Heart right ventricle (tissue), 16 donors: Measurements from ENCODE around the gene NR3C1. TPM values are rescaled to one million over a fixed set of nuclear protein-coding genes. Genes with fewer than 3 reads are reported as not detected.

Source experiments
- ATAC-seq, 8 donors: fragments of 200-7000 bp; cut with Tn5 transposase; one replicate each; pipeline ENCODE4 v1.9.1; 2020; ENCODE audit warnings: mild to moderate bottlenecking in 8 of 8, moderate library complexity in 8 of 8, moderate number of reproducible peaks in 1 of 8
- DNase-seq, 2 donors: peaks; one replicate each; pipeline ENCODE4 v3.0.0-alpha.2; 2020
- H3K27ac ChIP-seq, 10 donors: fragments of 200-600 bp; sonication (generic) in 2 of 10; one replicate each; pipeline versions ENCODE4 v1.5.0 to v1.8.0; 2020 to 2022; ENCODE audit warnings: mild to moderate bottlenecking in 3 of 10
- H3K27me3 ChIP-seq, 7 donors: fragments of 200-600 bp; one replicate each; pipeline ENCODE4 v1.8.0; 2021 to 2022; ENCODE audit warnings: mild to moderate bottlenecking in 2 of 7
- H3K36me3 ChIP-seq, 9 donors: fragments of 200-600 bp; sonication (generic) in 1 of 9; one replicate each; pipeline versions ENCODE4 v1.5.0 to v1.8.0; 2020 to 2022; ENCODE audit warnings: mild to moderate bottlenecking in 2 of 9
- H3K4me1 ChIP-seq, 9 donors: fragments of 200-600 bp; sonication (generic) in 1 of 9; one replicate each; pipeline versions ENCODE4 v1.5.0 to v1.8.0; 2020 to 2022; ENCODE audit warnings: mild to moderate bottlenecking in 4 of 9
- H3K4me3 ChIP-seq, 10 donors: fragments of 200-600 bp; sonication (generic) in 2 of 10; one replicate each; pipeline versions ENCODE4 v1.5.0 to v1.8.0; 2020 to 2022; ENCODE audit warnings: mild to moderate bottlenecking in 7 of 10, moderate library complexity in 2 of 10
- H3K9me3 ChIP-seq, 11 donors: fragments of 200-600 bp in 10 of 11; sonication (generic) in 2 of 11; one replicate each; pipeline versions ENCODE4 v1.5.0 to v1.8.0; 2013 to 2022; ENCODE audit warnings: mild to moderate bottlenecking in 2 of 11, control low read depth in 1 of 11, moderate library complexity in 1 of 11
- CTCF ChIP-seq, 9 donors: fragments of 200-600 bp; sonication (generic) in 2 of 9; IDR thresholded peaks; one replicate each; pipeline versions ENCODE4 v1.5.0 to v1.8.0; 2021 to 2022; ENCODE audit warnings: antibody characterized with exemption in 9 of 9, mild to moderate bottlenecking in 5 of 9, moderate library complexity in 1 of 9
- WGBS, 2 donors: extraction: QIAGEN DNeasy Blood & Tissue Kit; methylation state at CpG; one replicate each; pipeline ENCODE4 v1.1.7; 2013; ENCODE audit warnings: inconsistent platforms in 1 of 2; 5-methylcytosine and 5-hydroxymethylcytosine counted together
- intact Hi-C, 10 donors: fragments of 100-400 bp; cut with DNase I; formaldehyde crosslinking; loops; one replicate each; pipeline versions ENCODE4 v1.11.1 to v1.14.2; 2022
- polyA plus RNA-seq, 2 donors: library from polyadenylated mRNA; stranded (reverse); fragments of 200-250 nt; gene quantifications; one replicate each; pipeline ENCODE4 v1.2.3, GENCODE V29; 2013
- total RNA-seq, 10 donors: library from RNA; stranded (reverse); fragmentation: NEBNext Ultra II Directional in 3 of 10; extraction: Animal tissue kit (Norgen Biotek cat#: 25700) in 3 of 10; gene quantifications; one replicate each; pipeline versions ENCODE4 v1.2.1 to v1.2.4, GENCODE V29; 2021 to 2023
- donor health status: Arrhythmogenic right ventricular cardiomyopathy.
- donor health status: ischemic (EF 13 %, LVEDD 7.1; RV severe dilation, severe dysfunction).
- donor health status: healthy with polysubstance abuse.
- donor health status: DM: no; HTN: yes; CAD: no.
- donor health status: DM: no; HTN: no; CAD: no.
- donor health status: ischemic (EF 25% LVEDD 6.9; RV normal size, moderate dysfunction).
- donor health status: ischemic (EF 25% LVEDD 5.7; RV mildly dilated, moderate dysfunction).
- donor health status: healthy.
- donor health status: DM: yes; HTN: yes; CAD: no.
- donor health status: Ischemic cardiomyopathy.
- donor health status: ischemic (EF 35%, LVEDD 5.7; RV mildly dilated, moderate dysfunction).
- donor health status: nonischemic (EF 11% LVEDD 7.7; RV severe dilation, severe dysfunction).
- donor health status: DM: yes; HTN: yes; CAD: no.
- donor health status: PGD.
- donor health status: ischemic (EF 29% LVEDD 5.4; RV normal size, mild dysfunction).
- donor health status: nonischemic (EF 23%, LVEDD 6.1; RV moderate dilation, normal function).

The NR3C1 gene
- total and polyA plus RNA-seq, 12 donors: 11.0 to 62.3 (median 44.6) TPM

DNA sequence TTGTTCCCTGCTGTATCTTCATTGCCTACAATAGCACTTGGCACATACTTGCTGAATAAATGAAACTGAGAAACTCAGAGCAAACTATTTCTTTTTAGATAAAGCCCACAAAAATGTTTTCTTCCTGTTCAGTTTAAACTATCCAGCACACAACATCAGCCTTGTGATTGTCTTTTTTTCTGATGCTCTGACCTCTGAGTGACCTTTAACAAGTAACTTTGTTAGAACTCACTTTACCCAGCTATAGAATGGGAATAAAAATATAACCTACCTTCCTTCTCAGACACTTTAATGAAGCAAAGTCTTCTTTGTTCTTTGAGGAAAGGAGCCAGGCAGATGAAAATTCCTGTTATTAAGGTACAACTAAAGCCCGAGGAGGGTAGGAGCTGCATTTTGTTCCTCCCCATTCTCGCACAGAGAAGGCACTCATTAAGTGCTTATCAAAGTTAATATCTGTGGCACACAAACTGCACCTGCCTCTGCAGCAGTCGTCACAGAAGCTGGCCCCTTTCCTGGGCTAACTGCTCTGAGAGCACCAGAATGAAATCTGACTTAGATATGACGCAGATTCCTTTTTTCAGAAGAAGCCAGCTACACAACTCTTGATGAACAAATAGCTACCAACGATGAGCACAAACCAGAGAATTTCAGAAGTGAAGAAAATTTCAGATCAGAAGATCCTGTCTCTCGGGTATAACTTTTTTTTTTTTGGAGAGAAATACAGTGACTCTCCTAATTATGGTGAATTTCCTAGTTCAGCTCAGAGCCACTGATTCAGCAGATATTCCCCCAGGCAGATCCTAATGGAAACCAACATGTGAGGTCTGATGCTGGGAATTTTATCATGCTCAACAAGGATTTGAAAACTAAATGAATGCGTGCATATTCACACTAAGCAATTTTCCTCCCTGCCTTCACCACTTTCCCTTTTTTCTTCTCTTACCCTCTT, 31.0 kb upstream of the NR3C1 start:
- H3K27me3 ChIP-seq: no peaks in the 10 kb centered on the region
- peak in 6 of 8 donors; percentile 20 to 66 (median 40) for ATAC-seq
- no peaks in the 10 kb centered on the region for H3K36me3 ChIP-seq
- H3K27ac ChIP-seq: peak overlapping the region in 6 of 10 donors; percentile 2 to 85 (median 29)
- TF ChIP-seq CTCF (IDR thresholded peaks at IDR 0.05): no peak
- intact Hi-C loops: no loop called here
- H3K4me1 ChIP-seq: peaks cover 0 to 26% (median 5%) of the 10 kb centered on the region in 9 donors
- no peak for DNase-seq
- H3K9me3 ChIP-seq: no peaks in the 10 kb centered on the region
- 60 to 72% methylated on average over 7 of the region's 7 CpGs for WGBS, 2 donors
- peak overlapping the region in 6 of 10 donors; percentile 24 to 46 (median 26) for H3K4me3 ChIP-seq

- Histone ChIP-seq H3K27ac (peak overlapping the region in 1 of 10 donors; percentile 85), H3K27me3 (no peaks in the 10 kb centered on the region), H3K36me3 (no peaks in the 10 kb centered on the region), H3K4me1 (peaks cover 0 to 35% (median 5%) of the 10 kb centered on the region in 9 donors), H3K9me3 (no peaks in the 10 kb centered on the region), H3K4me3 (no peak overlapping the region)
- ATAC-seq: no peak
- no peak for DNase-seq
- WGBS, 2 donors: 100% methylated on average over 2 of the region's 2 CpGs
- intact Hi-C loops: no loop called here
- no peak for TF ChIP-seq CTCF (IDR thresholded peaks at IDR 0.05)
Measured at GRCh38 chr5:143433670-143434069, 30.2 kb upstream of the NR3C1 start.

GRCh38 chr5:143432658-143433239, 29.3 kb upstream of the NR3C1 start:
- intact Hi-C loops: no loop called here
- ATAC-seq: no peak
- no peaks in the 10 kb centered on the region for H3K27me3 ChIP-seq
- H3K4me1 ChIP-seq: peaks cover 0 to 44% (median 5%) of the 10 kb centered on the region in 9 donors
- H3K9me3 ChIP-seq: no peaks in the 10 kb centered on the region
- H3K27ac ChIP-seq: no peak overlapping the region
- H3K36me3 ChIP-seq: no peaks in the 10 kb centered on the region
- DNase-seq: no peak
- WGBS, 2 donors: 93 to 95% methylated on average over 7 of the region's 7 CpGs
- no peak for TF ChIP-seq CTCF (IDR thresholded peaks at IDR 0.05)
- no peak overlapping the region for H3K4me3 ChIP-seq

- H3K27me3 ChIP-seq: no peaks in the 10 kb centered on the region
- H3K36me3 ChIP-seq: no peaks in the 10 kb centered on the region
- no peak overlapping the region for H3K27ac ChIP-seq
- no peak for ATAC-seq
- no peak for DNase-seq
- intact Hi-C loops: no loop called here
- WGBS, 2 donors: 93 to 97% methylated on average over 2 of the region's 2 CpGs
- TF ChIP-seq CTCF (IDR thresholded peaks at IDR 0.05): no peak
- H3K9me3 ChIP-seq: no peaks in the 10 kb centered on the region
- peaks cover 0 to 40% (median 0%) of the 10 kb centered on the region in 9 donors for H3K4me1 ChIP-seq
- H3K4me3 ChIP-seq: no peak overlapping the region
Measured at GRCh38 chr5:143431789-143432188, 28.3 kb upstream of the NR3C1 start.
